Lower leg skin (tissue), 4 donors: Measurements from ENCODE around the gene DNAH11. TPM values are rescaled to one million over a fixed set of nuclear protein-coding genes. Genes with fewer than 3 reads are reported as not detected.
"Not testable (repeated sequence)": the region's sequence is repeated elsewhere in the genome, so short reads cannot be mapped to it uniquely, and the experiment has no call there.

Source experiments
- DNase-seq, 2 donors: peaks; one replicate each; pipeline ENCODE4 v3.0.0-alpha.2; 2019; ENCODE audit warnings: low spot score in 2 of 2
- H3K4me3 ChIP-seq: fragments of 200-600 bp; sonication (generic); 2 replicates; pipeline ENCODE4 v1.5.1; 2017; ENCODE audit warnings: mild to moderate bottlenecking, low read depth; ENCODE audit not compliant: poor library complexity, severe bottlenecking
- POLR2A ChIP-seq, 2 donors: fragments of 450-650 bp; IDR thresholded peaks; one replicate each; pipeline ENCODE4 v1.6.1; 2016 to 2017; ENCODE audit warnings: antibody characterized with exemption in 2 of 2, mild to moderate bottlenecking in 1 of 2, moderate library complexity in 1 of 2
- WGBS, 2 donors: methylation state at CpG; one replicate each; pipeline ENCODE4 v1.1.5; 2018; 5-methylcytosine and 5-hydroxymethylcytosine counted together
- intact Hi-C: fragments of 100-400 bp; cut with DNase I; formaldehyde crosslinking; loops from one replicate; pipeline ENCODE4 v1.15.0; 2023; ENCODE audit warnings: low total_unique reads
- total RNA-seq, 4 donors: library from RNA; depleted of rRNA; stranded (reverse); fragments of >200 nt; gene quantifications; one replicate each; pipeline ENCODE4 v1.1.0, GENCODE V29; 2016
- TF ChIP-seq, protein P1 (sequence below), 3 donors: fragments of 450-650 bp; IDR thresholded peaks; one replicate each; pipeline ENCODE4 v1.5.1; 2016; ENCODE audit warnings: antibody characterized with exemption in 3 of 3, mild to moderate bottlenecking in 3 of 3, moderate library complexity in 2 of 3

The DNAH11 gene
- total RNA-seq, 4 donors from 2014 or later: 0.88 to 10.0 (median 4.1) TPM

- no peak for TF ChIP-seq POLR2A (IDR thresholded peaks at IDR 0.05)
- TF ChIP-seq, protein P1, sequence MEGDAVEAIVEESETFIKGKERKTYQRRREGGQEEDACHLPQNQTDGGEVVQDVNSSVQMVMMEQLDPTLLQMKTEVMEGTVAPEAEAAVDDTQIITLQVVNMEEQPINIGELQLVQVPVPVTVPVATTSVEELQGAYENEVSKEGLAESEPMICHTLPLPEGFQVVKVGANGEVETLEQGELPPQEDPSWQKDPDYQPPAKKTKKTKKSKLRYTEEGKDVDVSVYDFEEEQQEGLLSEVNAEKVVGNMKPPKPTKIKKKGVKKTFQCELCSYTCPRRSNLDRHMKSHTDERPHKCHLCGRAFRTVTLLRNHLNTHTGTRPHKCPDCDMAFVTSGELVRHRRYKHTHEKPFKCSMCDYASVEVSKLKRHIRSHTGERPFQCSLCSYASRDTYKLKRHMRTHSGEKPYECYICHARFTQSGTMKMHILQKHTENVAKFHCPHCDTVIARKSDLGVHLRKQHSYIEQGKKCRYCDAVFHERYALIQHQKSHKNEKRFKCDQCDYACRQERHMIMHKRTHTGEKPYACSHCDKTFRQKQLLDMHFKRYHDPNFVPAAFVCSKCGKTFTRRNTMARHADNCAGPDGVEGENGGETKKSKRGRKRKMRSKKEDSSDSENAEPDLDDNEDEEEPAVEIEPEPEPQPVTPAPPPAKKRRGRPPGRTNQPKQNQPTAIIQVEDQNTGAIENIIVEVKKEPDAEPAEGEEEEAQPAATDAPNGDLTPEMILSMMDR (IDR thresholded peaks at IDR 0.05): no peak
- 75 to 83% methylated on average over 3 of the region's 3 CpGs for WGBS, 2 donors
- intact Hi-C loops: no loop called here
- no peak overlapping the region for H3K4me3 ChIP-seq
- no peak for DNase-seq
Measured at GRCh38 chr7:21670496-21670895, 127.7 kb downstream of the DNAH11 start.

- no peak for TF ChIP-seq POLR2A (IDR thresholded peaks at IDR 0.05)
- WGBS, 2 donors: 66 to 70% methylated on average over 3 of the region's 3 CpGs
- DNase-seq: no peak
- no peak overlapping the region for H3K4me3 ChIP-seq
- intact Hi-C loops: no loop called here
Measured at GRCh38 chr7:21671859-21672258, 129.0 kb downstream of the DNAH11 start.

DNA sequence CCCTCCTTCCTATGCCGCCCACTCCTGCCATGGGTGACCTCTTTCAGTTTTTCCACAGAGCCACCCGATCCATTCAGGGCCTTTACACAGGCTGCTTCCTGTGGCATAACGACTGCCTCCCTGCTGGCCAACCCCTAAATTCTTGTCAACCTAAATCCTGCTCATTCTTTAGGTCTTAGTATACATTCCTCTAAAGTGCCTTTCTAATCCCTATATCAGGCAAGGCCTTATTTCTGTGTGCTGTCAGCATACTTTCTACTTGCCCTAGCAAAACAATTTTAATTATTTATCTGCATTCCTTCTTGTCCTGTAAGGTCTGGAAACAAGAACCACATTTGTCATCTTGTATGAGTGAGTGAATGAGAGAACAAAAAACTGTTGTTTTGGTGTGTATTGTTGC lies 132.4 kb downstream of the DNAH11 start:
- intact Hi-C loops: no loop called here
- TF ChIP-seq, protein P1 (IDR thresholded peaks at IDR 0.05): no peak

GRCh38 chr7:21690705-21691104 lies 147.9 kb downstream of the DNAH11 start:
- intact Hi-C loops: no loop called here
- 51 to 61% methylated on average over 5 of the region's 5 CpGs for WGBS, 2 donors
- no peak for DNase-seq
- TF ChIP-seq, protein P1 (IDR thresholded peaks at IDR 0.05): no peak
- TF ChIP-seq POLR2A (IDR thresholded peaks at IDR 0.05): no peak
- H3K4me3 ChIP-seq: no peak overlapping the region

More for the DNA sequence above, 132.4 kb downstream of the DNAH11 start:
- no peak overlapping the region for H3K4me3 ChIP-seq
- WGBS, 2 donors: 61 to 65% methylated on average over 3 of the region's 3 CpGs
- no peak for DNase-seq

DNA sequence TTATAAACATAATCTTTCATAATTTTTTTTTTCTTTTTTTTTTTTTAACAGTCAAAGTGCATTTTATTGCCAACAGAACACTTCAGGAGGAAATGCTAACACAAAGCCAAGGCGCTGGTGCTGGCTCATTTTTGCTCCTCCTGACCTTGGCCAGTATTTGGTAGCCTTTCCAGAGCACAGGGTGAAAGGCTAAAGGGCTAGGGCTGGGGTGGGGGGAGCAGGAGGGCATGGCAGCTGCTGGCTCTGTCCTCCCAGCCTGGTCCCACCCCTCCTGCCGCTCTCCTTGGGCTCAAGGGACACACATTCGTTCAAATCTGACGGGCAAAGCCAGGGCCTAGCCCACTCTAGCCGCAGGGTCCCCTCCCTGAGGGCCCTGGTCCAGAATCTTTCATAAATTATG lies 148.3 kb downstream of the DNAH11 start:
- 74 to 75% methylated on average over 5 of the region's 5 CpGs for WGBS, 2 donors
- DNase-seq, intact Hi-C loops, H3K4me3 ChIP-seq: not testable (repeated sequence)

DNA sequence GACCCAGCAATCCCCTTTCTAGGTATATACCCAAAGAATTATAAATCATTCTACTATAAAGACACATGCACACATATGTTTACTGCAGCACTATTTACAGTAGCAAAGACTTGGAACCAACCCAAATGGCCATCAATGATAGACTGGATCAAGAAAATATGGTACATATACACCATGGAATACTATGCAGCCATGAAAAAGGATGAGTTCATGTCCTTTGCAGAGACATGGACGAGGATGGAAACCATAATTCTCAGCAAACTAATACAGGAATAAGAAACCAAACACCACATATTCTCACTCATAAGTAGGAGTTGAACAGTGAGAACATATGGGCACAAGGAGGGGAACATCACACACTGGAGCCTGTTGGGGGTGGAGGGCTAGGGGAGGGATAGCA lies 157.7 kb downstream of the DNAH11 start:
- H3K4me3 ChIP-seq, intact Hi-C loops, DNase-seq: not testable (repeated sequence)
- 77 to 81% methylated on average over 1 of the region's 1 CpG for whole genome bisulfite sequencing, 2 donors

GRCh38 chr7:21702303-21702702 lies 159.5 kb downstream of the DNAH11 start:
- 50 to 62% methylated on average over 3 of the region's 3 CpGs for WGBS, 2 donors
- H3K4me3 ChIP-seq: no peak overlapping the region
- no peak for TF ChIP-seq POLR2A (IDR thresholded peaks at IDR 0.05)
- TF ChIP-seq, protein P1 (IDR thresholded peaks at IDR 0.05): no peak
- intact Hi-C loops: no loop called here
- DNase-seq: no peak
